Right atrium auricular region (tissue), 2 donors: ENCODE data around the gene HSD17B13. TPM values are rescaled to one million over a fixed set of nuclear protein-coding genes. Genes with fewer than 3 reads are reported as not detected.

ENCODE experiments used
- DNase-seq: peaks from one replicate; pipeline ENCODE4 v3.0.0-alpha.2; 2019; ENCODE audit warnings: low spot score
- H3K27ac ChIP-seq, 2 donors: fragments of 200-600 bp; sonication (generic); 1 replicate in 1 of 2; 2 replicates in 1 of 2; pipeline ENCODE4 v1.5.1; 2016 to 2019
- H3K27me3 ChIP-seq, 2 donors: fragments of 200-600 bp; sonication (generic); one replicate each; pipeline versions ENCODE4 v1.5.1 to v1.6.0; 2017 to 2019
- H3K36me3 ChIP-seq: fragments of 200-600 bp; sonication (generic); one replicate; pipeline ENCODE4 v1.5.1; 2016
- H3K4me1 ChIP-seq, 2 donors: fragments of 200-600 bp; sonication (generic); one replicate each; pipeline versions ENCODE4 v1.5.1 to v1.6.0; 2017 to 2019
- H3K4me3 ChIP-seq, 2 donors: fragments of 200-600 bp; sonication (generic); 1 replicate in 1 of 2; 2 replicates in 1 of 2; pipeline ENCODE4 v1.5.1; 2017 to 2019; ENCODE audit warnings: mild to moderate bottlenecking in 1 of 2, moderate library complexity in 1 of 2
- H3K9me3 ChIP-seq, 2 donors: fragments of 200-600 bp; sonication (generic); one replicate each; pipeline ENCODE4 v1.5.1; 2019
- microRNA-seq, 2 donors: library from miRNA; unstranded; fragments of <30 nt; microRNA quantifications; one replicate each; pipeline ENCODE4, GENCODE V29; 2016 to 2017; ENCODE audit warnings: borderline number of aligned reads in 2 of 2, borderline replicate concordance in 1 of 2
- total RNA-seq, 2 donors: library from RNA; depleted of rRNA; stranded (reverse); fragments of >200 nt; gene quantifications; one replicate each; pipeline ENCODE4 v1.1.0, GENCODE V29; 2016
- TF ChIP-seq, protein P1 (sequence below), 2 donors: fragments of 200-600 bp; sonication (generic); IDR thresholded peaks; one replicate each; pipeline ENCODE4 v1.5.1; 2019; ENCODE audit warnings: antibody characterized with exemption in 2 of 2

The HSD17B13 gene
- total RNA-seq, 2 donors from 2014 or later = not detected

DNA sequence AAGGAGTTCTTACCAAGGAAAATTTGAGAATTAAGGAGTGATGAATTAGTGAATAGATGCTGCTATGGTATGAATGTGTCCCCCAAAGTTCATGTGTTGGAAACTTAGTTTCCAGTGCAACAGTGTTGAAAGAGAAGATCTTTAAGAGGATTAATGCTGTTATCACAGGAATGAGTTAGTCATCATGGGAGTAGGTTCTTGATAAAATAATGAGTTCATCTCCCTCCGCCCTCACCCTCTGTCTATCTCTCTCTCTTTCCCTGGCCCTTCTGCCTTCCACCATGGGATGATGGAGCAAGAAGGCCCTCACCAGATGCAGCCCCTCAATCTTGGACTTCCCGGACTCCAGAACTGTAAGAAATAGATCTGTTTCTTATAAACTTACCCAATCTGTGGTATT lies 64.0 kb downstream of the HSD17B13 start:
- H3K27me3 ChIP-seq = no peaks in the 10 kb centered on the region
- H3K4me3 ChIP-seq = no peak overlapping the region
- H3K27ac ChIP-seq = no peak overlapping the region
- no peak for DNase-seq
- no peaks in the 10 kb centered on the region for H3K4me1 ChIP-seq
- H3K9me3 ChIP-seq = peaks cover 0 to 4% of the 10 kb centered on the region in 2 donors
- H3K36me3 ChIP-seq = no peaks in the 10 kb centered on the region
- TF ChIP-seq, protein P1, sequence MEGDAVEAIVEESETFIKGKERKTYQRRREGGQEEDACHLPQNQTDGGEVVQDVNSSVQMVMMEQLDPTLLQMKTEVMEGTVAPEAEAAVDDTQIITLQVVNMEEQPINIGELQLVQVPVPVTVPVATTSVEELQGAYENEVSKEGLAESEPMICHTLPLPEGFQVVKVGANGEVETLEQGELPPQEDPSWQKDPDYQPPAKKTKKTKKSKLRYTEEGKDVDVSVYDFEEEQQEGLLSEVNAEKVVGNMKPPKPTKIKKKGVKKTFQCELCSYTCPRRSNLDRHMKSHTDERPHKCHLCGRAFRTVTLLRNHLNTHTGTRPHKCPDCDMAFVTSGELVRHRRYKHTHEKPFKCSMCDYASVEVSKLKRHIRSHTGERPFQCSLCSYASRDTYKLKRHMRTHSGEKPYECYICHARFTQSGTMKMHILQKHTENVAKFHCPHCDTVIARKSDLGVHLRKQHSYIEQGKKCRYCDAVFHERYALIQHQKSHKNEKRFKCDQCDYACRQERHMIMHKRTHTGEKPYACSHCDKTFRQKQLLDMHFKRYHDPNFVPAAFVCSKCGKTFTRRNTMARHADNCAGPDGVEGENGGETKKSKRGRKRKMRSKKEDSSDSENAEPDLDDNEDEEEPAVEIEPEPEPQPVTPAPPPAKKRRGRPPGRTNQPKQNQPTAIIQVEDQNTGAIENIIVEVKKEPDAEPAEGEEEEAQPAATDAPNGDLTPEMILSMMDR (IDR thresholded peaks at IDR 0.05) = no peak

GRCh38 chr4:87257523-87257922 lies 65.2 kb downstream of the HSD17B13 start:
- no peaks in the 10 kb centered on the region for H3K27me3 ChIP-seq
- H3K27ac ChIP-seq = no peak overlapping the region
- H3K4me3 ChIP-seq = no peak overlapping the region
- H3K4me1 ChIP-seq = no peaks in the 10 kb centered on the region
- TF ChIP-seq, protein P1 (IDR thresholded peaks at IDR 0.05) = no peak
- no peaks in the 10 kb centered on the region for H3K9me3 ChIP-seq
- no peaks in the 10 kb centered on the region for H3K36me3 ChIP-seq
- no peak for DNase-seq

GRCh38 chr4:87255755-87256154 lies 66.9 kb downstream of the HSD17B13 start:
- TF ChIP-seq, protein P1 (IDR thresholded peaks at IDR 0.05) = no peak
- no peaks in the 10 kb centered on the region for H3K36me3 ChIP-seq
- no peaks in the 10 kb centered on the region for H3K4me1 ChIP-seq
- H3K27me3 ChIP-seq = no peaks in the 10 kb centered on the region
- H3K9me3 ChIP-seq = no peaks in the 10 kb centered on the region
- DNase-seq = no peak
- H3K27ac ChIP-seq = no peak overlapping the region
- H3K4me3 ChIP-seq = no peak overlapping the region

Small RNAs within 50 kb of the gene (microRNA-seq; reads per million reads assigned to microRNA genes)
- 0 reads per million in 2 donors for gene MIR5705

Other genes with a start within 250 kb of the HSD17B13 start
- gene KLHL8, start 102.3 kb downstream of the HSD17B13 start, total RNA-seq = 1 to 10 TPM; 5.9 to 6.9 TPM
- 10 to 100 TPM; 32.4 to 33.8 TPM for gene HSD17B11, start 68.3 kb upstream of the HSD17B13 start, total RNA-seq
- gene NUDT9, start 99.7 kb upstream of the HSD17B13 start, total RNA-seq = 10 to 100 TPM; 17.2 to 17.6 TPM
- gene SPARCL1, start 206.5 kb upstream of the HSD17B13 start, total RNA-seq = 100 to 1,000 TPM; 501 to 627 TPM